CD4-positive, alpha-beta T cell treated with Interleukin-15 for 4 hours (primary cell): Measurements from ENCODE around the gene FBXO44.

Experiments
- DNase-seq: peaks from one replicate; pipeline ENCODE4 v3.0.0-alpha.2; 2020; ENCODE audit warnings: low spot score

FBXO44 gene

GRCh38 chr1:11708554-11709350 is 54.1 kb downstream of the FBXO44 start:
- no peak for DNase-seq

- no peak for DNase-seq
These were observed 56.8 kb downstream of the FBXO44 start for GRCh38 chr1:11711490-11711889.

GRCh38 chr1:11712285-11712684 is 57.6 kb downstream of the FBXO44 start:
- DNase-seq, result no peak
